Sigmoid colon (tissue), 7 donors: ENCODE results near the gene CPA3. TPM values are rescaled to one million over a fixed set of nuclear protein-coding genes. Genes with fewer than 3 reads are reported as not detected.

Source experiments
- DNase-seq: peaks from one replicate; pipeline ENCODE4 v3.0.0-alpha.2; 2019
- H3K27ac ChIP-seq, 4 donors: fragments of 200-600 bp; sonication (generic); one replicate each; pipeline ENCODE4 v1.5.1; 2016 to 2019; ENCODE audit warnings: mild to moderate bottlenecking in 1 of 4
- H3K27me3 ChIP-seq, 3 donors: fragments of 200-600 bp; sonication (generic); one replicate each; pipeline ENCODE4 v1.5.1; 2019; ENCODE audit warnings: mild to moderate bottlenecking in 1 of 3
- H3K36me3 ChIP-seq, 4 donors: fragments of 200-600 bp; sonication (generic); one replicate each; pipeline ENCODE4 v1.5.1; 2016 to 2019
- H3K4me1 ChIP-seq, 4 donors: fragments of 200-600 bp; sonication (generic); one replicate each; pipeline ENCODE4 v1.5.1; 2017 to 2019
- H3K4me3 ChIP-seq, 4 donors: fragments of 200-600 bp; sonication (generic); one replicate each; pipeline ENCODE4 v1.5.1; 2017 to 2019; ENCODE audit warnings: mild to moderate bottlenecking in 2 of 4, moderate library complexity in 1 of 4
- H3K9me3 ChIP-seq, 4 donors: fragments of 200-600 bp in 3 of 4; sonication (generic) in 3 of 4; one replicate each; pipeline versions ENCODE4 v1.5.1 to v1.6.1; 2013 to 2019
- EP300 ChIP-seq, 4 donors: sonication (generic); formaldehyde crosslinking; IDR thresholded peaks; one replicate each; pipeline ENCODE4 v1.6.1; 2017; ENCODE audit warnings: antibody characterized with exemption in 4 of 4
- POLR2A ChIP-seq, 2 donors: fragments of 450-650 bp; IDR thresholded peaks; one replicate each; pipeline ENCODE4 v1.6.1; 2016; ENCODE audit warnings: antibody characterized with exemption in 2 of 2, mild to moderate bottlenecking in 2 of 2, moderate library complexity in 2 of 2
- POLR2AphosphoS5 ChIP-seq, 4 donors: sonication (generic); formaldehyde crosslinking; IDR thresholded peaks; one replicate each; pipeline ENCODE4 v1.6.1; 2017; ENCODE audit warnings: antibody characterized with exemption in 4 of 4
- WGBS, 2 donors: extraction: QIAGEN DNeasy Blood & Tissue Kit; methylation state at CpG; one replicate each; pipeline ENCODE4 v1.1.7; 2013; 5-methylcytosine and 5-hydroxymethylcytosine counted together
- intact Hi-C: fragments of 100-400 bp; cut with DNase I; formaldehyde crosslinking; loops from one replicate; pipeline ENCODE4 v1.15.1; 2023
- polyA plus RNA-seq, 3 donors: library from polyadenylated mRNA; stranded (reverse); fragments of 200-250 nt; gene quantifications; one replicate each; pipeline ENCODE4 v1.2.3, GENCODE V29; 2013
- total RNA-seq, 4 donors: library from RNA; depleted of rRNA; stranded (reverse); fragments of >200 nt; gene quantifications; one replicate each; pipeline ENCODE4 v1.1.0, GENCODE V29; 2016
- TF ChIP-seq, protein P1 (sequence below), 4 experiments: fragments of 450-650 bp in 3 of 4; fragments of 200-600 bp in 1 of 4; IDR thresholded peaks; one replicate each; pipeline ENCODE4 v1.5.1; 2016 to 2019; ENCODE audit warnings: antibody characterized with exemption in 4 of 4, mild to moderate bottlenecking in 3 of 4, moderate library complexity in 2 of 4
- donor health status: healthy with polysubstance abuse.
- donor health status: Bipolar disorder and iron deficiency.
- donor health status: healthy.

Gene CPA3
- total and polyA plus RNA-seq, 7 donors, result 1.1 to 15.7 (median 3.0) TPM

DNA sequence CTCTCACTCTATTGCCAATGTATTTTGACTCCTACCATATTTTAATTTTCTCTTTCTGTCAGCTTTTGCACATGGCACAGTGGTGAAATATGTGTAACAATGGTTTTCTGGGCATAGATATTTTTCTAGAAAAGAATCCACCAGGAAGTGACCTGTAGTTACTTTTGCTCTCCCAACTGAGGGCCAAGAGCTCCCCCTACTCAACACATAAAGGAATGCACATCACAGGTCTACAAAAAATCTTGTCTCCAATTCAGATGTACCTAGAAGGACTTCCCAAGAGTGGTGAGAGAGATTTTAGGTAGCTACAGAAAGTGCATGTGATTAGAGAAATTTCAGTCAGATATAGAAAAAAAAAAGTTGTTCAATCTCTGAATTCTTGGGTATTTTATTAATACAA, 15.6 kb downstream of the CPA3 start:
- no peaks in the 10 kb centered on the region for H3K4me1 ChIP-seq
- intact Hi-C loops, result no loop called here
- no peak overlapping the region for H3K27ac ChIP-seq
- H3K27me3 ChIP-seq, result no peaks in the 10 kb centered on the region
- DNase-seq, result no peak
- no peak overlapping the region for H3K4me3 ChIP-seq
- no peaks in the 10 kb centered on the region for H3K36me3 ChIP-seq
- TF ChIP-seq POLR2AphosphoS5 (IDR thresholded peaks at IDR 0.05), result no peak
- no peak for TF ChIP-seq EP300 (IDR thresholded peaks at IDR 0.05)
- no peak for TF ChIP-seq POLR2A (IDR thresholded peaks at IDR 0.05)
- TF ChIP-seq, protein P1, sequence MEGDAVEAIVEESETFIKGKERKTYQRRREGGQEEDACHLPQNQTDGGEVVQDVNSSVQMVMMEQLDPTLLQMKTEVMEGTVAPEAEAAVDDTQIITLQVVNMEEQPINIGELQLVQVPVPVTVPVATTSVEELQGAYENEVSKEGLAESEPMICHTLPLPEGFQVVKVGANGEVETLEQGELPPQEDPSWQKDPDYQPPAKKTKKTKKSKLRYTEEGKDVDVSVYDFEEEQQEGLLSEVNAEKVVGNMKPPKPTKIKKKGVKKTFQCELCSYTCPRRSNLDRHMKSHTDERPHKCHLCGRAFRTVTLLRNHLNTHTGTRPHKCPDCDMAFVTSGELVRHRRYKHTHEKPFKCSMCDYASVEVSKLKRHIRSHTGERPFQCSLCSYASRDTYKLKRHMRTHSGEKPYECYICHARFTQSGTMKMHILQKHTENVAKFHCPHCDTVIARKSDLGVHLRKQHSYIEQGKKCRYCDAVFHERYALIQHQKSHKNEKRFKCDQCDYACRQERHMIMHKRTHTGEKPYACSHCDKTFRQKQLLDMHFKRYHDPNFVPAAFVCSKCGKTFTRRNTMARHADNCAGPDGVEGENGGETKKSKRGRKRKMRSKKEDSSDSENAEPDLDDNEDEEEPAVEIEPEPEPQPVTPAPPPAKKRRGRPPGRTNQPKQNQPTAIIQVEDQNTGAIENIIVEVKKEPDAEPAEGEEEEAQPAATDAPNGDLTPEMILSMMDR (IDR thresholded peaks at IDR 0.05), result no peak
- H3K9me3 ChIP-seq, result no peaks in the 10 kb centered on the region

DNA sequence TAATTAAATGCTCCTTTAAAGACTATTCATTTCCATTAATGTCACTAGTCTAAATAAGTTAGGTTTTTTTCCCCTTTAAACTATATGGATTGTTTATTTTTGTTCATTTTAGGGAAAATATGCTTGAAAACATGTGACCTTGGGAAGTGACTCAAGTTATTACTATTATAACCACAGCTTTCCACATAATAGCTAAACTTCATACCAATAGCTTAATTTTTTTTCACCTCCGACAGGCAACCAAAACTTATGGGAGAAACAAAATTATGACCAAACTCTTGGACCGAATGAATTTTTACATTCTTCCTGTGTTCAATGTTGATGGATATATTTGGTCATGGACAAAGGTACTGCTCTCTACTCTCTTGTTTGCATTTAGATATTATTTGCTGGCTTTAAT, 16.2 kb downstream of the CPA3 start:
- intact Hi-C loops, result no loop called here
- H3K4me3 ChIP-seq, result no peak overlapping the region

DNA sequence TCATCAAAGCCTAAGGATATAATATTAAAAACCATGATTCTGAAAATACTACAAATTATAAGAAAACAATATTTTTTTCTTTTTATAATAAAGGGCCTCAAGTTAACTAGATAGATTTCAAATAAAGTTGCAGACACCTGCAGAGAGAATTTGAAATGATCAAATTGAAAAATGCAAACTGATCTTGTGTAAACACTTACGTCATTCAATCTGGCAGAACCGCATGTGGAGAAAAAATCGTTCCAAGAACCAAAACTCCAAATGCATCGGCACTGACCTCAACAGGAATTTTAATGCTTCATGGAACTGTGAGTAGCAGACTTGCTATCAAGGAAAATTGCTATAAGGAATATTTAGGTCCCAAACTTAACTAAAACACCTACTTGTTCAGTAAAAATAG, 17.2 kb downstream of the CPA3 start:
- Histone ChIP-seq H3K4me3 (no peak overlapping the region), H3K4me1 (no peaks in the 10 kb centered on the region), H3K9me3 (no peaks in the 10 kb centered on the region), H3K27me3 (no peaks in the 10 kb centered on the region), H3K36me3 (no peaks in the 10 kb centered on the region), H3K27ac (no peak overlapping the region)
- DNase-seq, result no peak
- intact Hi-C loops, result no loop called here
- WGBS, 2 donors, result 68 to 82% methylated on average over 4 of the region's 4 CpGs
- TF ChIP-seq POLR2AphosphoS5 (IDR thresholded peaks at IDR 0.05) (no peak), POLR2A (IDR thresholded peaks at IDR 0.05) (no peak), EP300 (IDR thresholded peaks at IDR 0.05) (no peak)
- TF ChIP-seq, protein P1 (IDR thresholded peaks at IDR 0.05), result no peak

More for the DNA sequence above, 16.2 kb downstream of the CPA3 start:
- Histone ChIP-seq H3K36me3 (no peaks in the 10 kb centered on the region), H3K9me3 (no peaks in the 10 kb centered on the region), H3K27me3 (no peaks in the 10 kb centered on the region), H3K27ac (no peak overlapping the region), H3K4me1 (no peaks in the 10 kb centered on the region)
- TF ChIP-seq POLR2AphosphoS5 (IDR thresholded peaks at IDR 0.05) (no peak), POLR2A (IDR thresholded peaks at IDR 0.05) (no peak), EP300 (IDR thresholded peaks at IDR 0.05) (no peak)
- TF ChIP-seq, protein P1 (IDR thresholded peaks at IDR 0.05), result no peak
- DNase-seq, result no peak
- WGBS, 2 donors, result 89 to 90% methylated on average over 2 of the region's 2 CpGs

DNA sequence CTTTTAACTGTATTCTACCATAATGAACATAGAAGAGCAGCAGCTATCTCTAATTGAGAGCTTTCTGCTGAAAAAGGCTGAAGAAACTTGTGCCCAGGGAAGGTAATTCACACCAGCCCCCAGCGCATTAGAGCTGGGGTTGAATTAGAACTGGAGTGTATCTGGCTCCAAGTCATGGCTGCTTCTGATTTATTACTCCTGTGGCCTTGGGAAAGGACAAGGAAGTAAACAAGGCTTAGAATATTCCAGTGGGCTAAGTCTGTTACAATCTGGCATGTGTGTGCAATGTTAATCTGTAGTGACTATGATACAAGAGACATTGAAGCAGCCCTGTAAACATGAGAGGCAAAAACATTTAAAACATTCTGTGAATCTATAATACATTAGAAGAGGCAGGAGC, 18.1 kb downstream of the CPA3 start:
- no peak overlapping the region for H3K27ac ChIP-seq
- no peaks in the 10 kb centered on the region for H3K36me3 ChIP-seq
- no peak for TF ChIP-seq POLR2AphosphoS5 (IDR thresholded peaks at IDR 0.05)
- TF ChIP-seq, protein P1 (IDR thresholded peaks at IDR 0.05), result no peak
- no peak for TF ChIP-seq POLR2A (IDR thresholded peaks at IDR 0.05)
- no peak for TF ChIP-seq EP300 (IDR thresholded peaks at IDR 0.05)
- no peaks in the 10 kb centered on the region for H3K4me1 ChIP-seq
- H3K4me3 ChIP-seq, result no peak overlapping the region
- intact Hi-C loops, result no loop called here
- DNase-seq, result no peak
- WGBS, 2 donors, result 58 to 78% methylated on average over 1 of the region's 1 CpG
- no peaks in the 10 kb centered on the region for H3K9me3 ChIP-seq
- H3K27me3 ChIP-seq, result no peaks in the 10 kb centered on the region

DNA sequence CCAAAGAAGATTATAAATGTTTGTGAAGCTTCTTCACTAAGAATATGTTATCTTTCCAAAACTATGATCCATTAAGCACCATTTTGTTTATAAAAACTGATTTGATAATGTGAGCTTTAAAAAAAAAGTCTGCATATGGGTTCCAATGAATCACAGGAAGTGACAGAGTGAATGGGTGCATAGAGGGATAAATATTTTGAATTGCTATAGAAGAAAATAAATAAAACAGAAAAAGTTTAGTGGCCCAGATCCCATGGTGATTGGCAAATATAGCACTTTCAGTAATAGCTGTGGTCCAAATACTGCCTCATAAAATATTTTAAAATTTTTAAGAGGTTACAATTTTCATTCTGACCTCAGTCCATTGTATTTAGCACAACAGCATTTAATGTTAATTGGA, 19.2 kb downstream of the CPA3 start:
- Histone ChIP-seq H3K27ac (no peak overlapping the region), H3K4me3 (no peak overlapping the region), H3K4me1 (no peaks in the 10 kb centered on the region), H3K9me3 (no peaks in the 10 kb centered on the region), H3K36me3 (no peaks in the 10 kb centered on the region), H3K27me3 (no peaks in the 10 kb centered on the region)
- no peak for DNase-seq
- TF ChIP-seq POLR2A (IDR thresholded peaks at IDR 0.05), result no peak
- no peak for TF ChIP-seq POLR2AphosphoS5 (IDR thresholded peaks at IDR 0.05)
- no peak for TF ChIP-seq EP300 (IDR thresholded peaks at IDR 0.05)
- TF ChIP-seq, protein P1 (IDR thresholded peaks at IDR 0.05), result no peak
- intact Hi-C loops, result no loop called here
